Measurements from ENCODE around the gene SLC27A6.
"Not testable (repeated sequence)": the region's sequence is repeated elsewhere in the genome, so short reads cannot be mapped to it uniquely, and the experiment has no call there.

SLC27A6 gene

GRCh38 chr5:129001841-129002526, 36.7 kb downstream of the SLC27A6 start:
- DNase-seq (ENCODE audit: low read depth): no peak

GRCh38 chr5:129002527-129002842, 37.2 kb downstream of the SLC27A6 start:
- DNase-seq (ENCODE audit: low read depth): no peak

GRCh38 chr5:129003232-129003631, 37.9 kb downstream of the SLC27A6 start:
- no peak for DNase-seq (ENCODE audit: low read depth)

- no peak for DNase-seq (ENCODE audit: low read depth)
Observed at GRCh38 chr5:129014185-129014584, 48.9 kb downstream of the SLC27A6 start.

GRCh38 chr5:129018837-129019236, 53.5 kb downstream of the SLC27A6 start:
- no peak for DNase-seq (ENCODE audit: low read depth)

- DNase-seq (ENCODE audit: low read depth): no peak
Observed at GRCh38 chr5:129019401-129019908, 54.2 kb downstream of the SLC27A6 start.

GRCh38 chr5:129020683-129021082, 55.4 kb downstream of the SLC27A6 start:
- DNase-seq (ENCODE audit: low read depth): no peak

- DNase-seq (ENCODE audit: low read depth): no peak
Observed at GRCh38 chr5:129021744-129022143, 56.5 kb downstream of the SLC27A6 start.

GRCh38 chr5:129022599-129022998, 57.3 kb downstream of the SLC27A6 start:
- DNase-seq (ENCODE audit: low read depth): no peak

GRCh38 chr5:129027260-129027659, 62.0 kb downstream of the SLC27A6 start:
- no peak for DNase-seq (ENCODE audit: low read depth)

- DNase-seq (ENCODE audit: low read depth): no peak
Observed at GRCh38 chr5:129031886-129032683, 66.8 kb downstream of the SLC27A6 start.

- not testable (repeated sequence) for DNase-seq (ENCODE audit: low read depth)
Observed at GRCh38 chr5:129036257-129036656, 71.0 kb downstream of the SLC27A6 start.

- no peak for DNase-seq (ENCODE audit: low read depth)
Observed at GRCh38 chr5:129041196-129041881, 76.1 kb downstream of the SLC27A6 start.

GRCh38 chr5:129042306-129042705, 77.0 kb downstream of the SLC27A6 start:
- no peak for DNase-seq (ENCODE audit: low read depth)

- no peak for DNase-seq (ENCODE audit: low read depth)
Observed at GRCh38 chr5:129043894-129044293, 78.6 kb downstream of the SLC27A6 start.

- DNase-seq (ENCODE audit: low read depth): no peak
Observed at GRCh38 chr5:129046151-129046550, 80.9 kb downstream of the SLC27A6 start.

- DNase-seq (ENCODE audit: low read depth): no peak
Observed at GRCh38 chr5:129048509-129048908, 83.2 kb downstream of the SLC27A6 start.

GRCh38 chr5:129049126-129049799, 84.0 kb downstream of the SLC27A6 start:
- no peak for DNase-seq (ENCODE audit: low read depth)

- DNase-seq (ENCODE audit: low read depth): no peak
Observed at GRCh38 chr5:129051283-129051682, 86.0 kb downstream of the SLC27A6 start.

GRCh38 chr5:129053438-129053837, 88.2 kb downstream of the SLC27A6 start:
- no peak for DNase-seq (ENCODE audit: low read depth)

GRCh38 chr5:129057329-129057728, 92.0 kb downstream of the SLC27A6 start:
- no peak for DNase-seq (ENCODE audit: low read depth)

GRCh38 chr5:129061849-129062248, 96.6 kb downstream of the SLC27A6 start:
- no peak for DNase-seq (ENCODE audit: low read depth)
